Measurements from ENCODE around the gene PLAC1.

Gene PLAC1

DNA sequence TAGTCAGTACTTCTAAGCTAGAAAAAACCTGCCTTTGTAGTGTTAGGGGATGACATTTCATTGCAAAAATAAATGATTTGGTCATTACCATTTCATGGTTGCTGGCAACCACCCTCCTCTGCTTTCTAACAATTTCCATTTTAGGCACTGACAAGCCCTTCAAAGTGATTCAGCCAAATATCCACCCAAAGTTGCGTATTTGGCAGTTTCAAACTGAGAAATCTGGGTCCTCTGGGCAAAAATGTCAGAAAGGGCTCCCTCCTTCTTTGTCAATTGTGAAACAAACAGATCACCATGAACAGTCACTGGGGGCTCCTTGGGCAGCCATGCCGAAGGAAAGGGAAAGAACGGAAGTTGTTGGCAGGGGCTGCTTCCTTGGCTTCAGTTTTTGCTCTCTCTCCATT lies 33.0 kb downstream of the PLAC1 start:
- DNase-seq = no peak

DNA sequence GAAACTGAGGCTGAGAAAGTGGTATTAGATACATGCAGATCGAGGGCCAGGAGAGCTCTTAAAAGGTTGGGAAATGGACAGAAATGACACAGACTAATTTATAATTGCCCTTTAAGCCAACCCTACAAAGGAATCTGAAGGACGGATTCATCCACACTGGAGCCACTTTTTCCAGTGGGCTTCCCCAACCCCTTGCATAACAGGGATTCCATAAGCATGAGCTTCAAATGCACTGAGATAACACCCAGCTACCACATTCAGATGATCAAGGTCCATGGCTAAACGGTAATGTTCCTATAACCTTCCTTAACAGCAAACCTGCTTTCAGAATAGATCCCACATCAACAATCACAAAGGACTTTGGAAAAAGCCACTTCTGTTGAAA lies 34.2 kb downstream of the PLAC1 start:
- DNase-seq = no peak

DNA sequence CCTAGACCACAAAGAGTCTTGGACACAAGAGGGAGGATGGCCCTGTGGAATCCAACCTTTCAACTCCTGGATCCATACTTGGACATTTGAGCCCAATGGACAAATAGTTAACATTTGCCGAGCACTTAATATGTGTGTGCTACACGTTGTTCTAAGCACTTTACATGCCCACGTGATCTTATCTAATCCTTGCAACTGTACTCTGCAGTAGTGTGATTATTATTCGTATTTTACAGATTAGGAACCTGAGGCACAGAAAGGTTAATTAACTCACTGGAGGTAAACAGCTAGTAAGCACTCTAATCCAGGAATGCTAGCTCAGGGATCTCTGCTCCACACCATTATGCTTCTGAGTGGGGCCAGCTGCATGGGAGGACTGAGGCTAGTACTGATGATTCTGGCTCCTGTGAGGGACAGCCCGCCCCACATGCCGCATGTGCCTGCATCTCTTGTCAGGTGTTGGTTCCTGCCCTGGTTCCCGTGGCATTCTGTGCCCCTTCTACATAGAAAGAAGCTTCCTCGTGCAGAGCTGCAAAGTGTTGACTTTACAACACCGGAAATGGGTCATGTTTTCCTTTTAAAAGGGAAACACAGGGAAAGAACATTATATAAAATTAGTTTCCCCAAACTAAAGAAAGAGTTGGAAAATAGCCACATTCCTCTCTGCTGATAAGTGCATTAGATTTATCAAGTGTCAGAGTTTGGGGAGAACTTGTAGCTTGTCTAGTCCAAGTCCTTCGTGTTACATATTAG lies 34.8 kb downstream of the PLAC1 start:
- no peak for DNase-seq

DNA sequence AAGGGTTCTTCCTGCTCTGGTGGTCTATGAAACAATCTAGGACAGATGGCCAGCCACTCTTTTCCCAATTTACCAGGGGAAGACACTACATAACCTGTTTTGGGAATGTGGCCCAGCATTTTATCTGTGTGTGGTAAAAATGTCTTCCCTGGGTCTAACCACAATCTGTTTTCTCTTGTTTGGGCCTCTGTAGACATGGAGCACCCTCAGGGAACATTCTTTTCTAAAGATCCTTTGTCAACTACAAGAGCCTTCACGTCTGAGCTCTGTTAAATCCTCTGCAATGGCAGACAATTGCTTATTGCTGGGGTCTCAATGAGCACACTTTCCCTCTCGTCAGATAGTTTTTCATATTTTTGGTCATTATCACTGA lies 35.5 kb downstream of the PLAC1 start:
- DNase-seq = no peak

DNA sequence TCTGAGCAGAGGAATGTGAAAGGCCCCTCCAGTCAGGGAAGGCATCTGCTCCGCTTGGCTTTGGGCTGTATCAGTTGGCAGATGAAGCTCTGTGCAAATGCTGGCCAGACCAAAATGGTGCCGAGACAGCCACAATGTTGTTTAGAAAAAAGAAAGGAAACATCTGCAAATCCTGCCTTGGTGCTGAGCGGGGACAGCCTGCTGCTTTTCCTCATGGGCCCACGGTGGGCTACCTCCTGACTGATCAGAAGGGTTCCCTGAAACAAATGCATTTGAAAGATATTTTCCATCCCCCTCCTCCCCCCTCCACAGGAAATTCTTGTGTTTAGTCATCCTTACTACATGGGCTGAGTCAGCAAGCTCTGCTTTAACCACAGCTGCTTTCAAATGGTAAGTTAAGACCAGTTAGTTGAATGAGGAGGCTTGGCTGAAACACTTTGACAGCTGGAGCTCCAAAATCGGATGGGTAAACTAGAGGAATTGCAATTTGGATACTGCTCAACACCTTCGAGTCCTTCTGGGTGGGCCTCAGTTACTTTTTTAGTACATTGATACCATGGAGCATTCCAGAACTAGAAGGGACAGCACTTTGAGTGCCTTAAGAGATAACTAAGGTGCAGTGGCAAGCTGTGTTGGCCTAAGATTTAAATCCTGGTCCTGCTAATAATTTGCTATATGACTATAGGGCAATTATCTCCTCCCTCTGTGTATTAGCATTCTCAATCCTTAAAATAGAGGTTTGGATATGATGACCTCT lies 36.0 kb downstream of the PLAC1 start:
- DNase-seq = no peak

DNA sequence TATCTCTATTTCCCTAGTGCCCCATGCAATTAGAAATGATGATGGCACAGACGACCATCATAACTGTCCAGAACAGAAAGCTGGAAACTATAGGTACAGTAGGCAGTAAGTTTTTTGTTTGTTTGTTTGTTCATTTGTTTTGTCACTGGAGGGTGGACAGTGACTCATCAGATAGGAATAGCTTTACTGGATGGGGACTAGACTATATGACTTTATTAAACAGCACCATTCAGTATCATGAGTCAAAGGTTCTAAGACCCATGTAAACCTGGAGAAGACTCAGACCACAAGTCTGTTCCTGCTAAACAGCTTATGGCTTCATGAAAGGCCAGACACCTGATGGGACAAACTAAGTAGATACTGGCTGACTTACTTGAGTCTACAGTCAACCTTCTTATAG lies 38.4 kb downstream of the PLAC1 start:
- no peak for DNase-seq

DNA sequence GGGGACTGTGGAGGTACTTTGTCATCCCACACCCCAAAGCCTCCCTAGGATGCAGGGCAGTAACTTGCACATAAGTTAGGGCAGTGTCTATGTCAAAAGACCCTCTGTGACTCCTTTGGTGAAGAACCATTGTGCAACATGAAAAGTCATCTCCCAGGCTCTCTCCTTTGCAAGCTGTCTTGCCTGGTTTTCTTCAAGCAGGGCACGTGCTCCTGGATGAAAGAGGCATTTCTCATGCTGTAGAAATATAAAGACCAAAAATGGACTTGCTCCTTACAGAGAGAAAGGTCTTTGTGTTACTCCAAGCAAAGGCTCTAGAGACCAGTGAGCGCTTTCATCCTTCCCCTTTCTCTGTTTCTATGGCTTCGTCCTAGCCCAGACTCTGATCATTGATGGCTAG lies 44.9 kb downstream of the PLAC1 start:
- no peak for DNase-seq

DNA sequence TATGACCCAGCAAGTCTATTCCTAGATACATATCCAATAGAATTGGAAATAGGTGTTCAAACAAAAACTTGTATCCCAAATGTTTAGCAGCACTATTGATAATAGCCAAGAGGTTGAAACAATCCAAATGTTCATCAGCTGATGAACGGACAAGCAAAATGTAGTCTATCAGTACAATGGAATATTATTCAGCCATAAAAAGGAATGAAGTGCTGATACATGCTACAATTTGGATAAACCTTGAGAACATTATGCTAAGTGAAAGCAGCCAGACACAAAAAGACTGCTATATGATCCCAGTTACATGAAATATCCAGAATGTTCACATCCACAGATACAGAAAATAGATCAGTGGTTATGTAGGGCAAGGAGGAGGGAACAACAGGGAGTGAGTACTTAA lies 50.1 kb downstream of the PLAC1 start:
- no peak for DNase-seq

DNA sequence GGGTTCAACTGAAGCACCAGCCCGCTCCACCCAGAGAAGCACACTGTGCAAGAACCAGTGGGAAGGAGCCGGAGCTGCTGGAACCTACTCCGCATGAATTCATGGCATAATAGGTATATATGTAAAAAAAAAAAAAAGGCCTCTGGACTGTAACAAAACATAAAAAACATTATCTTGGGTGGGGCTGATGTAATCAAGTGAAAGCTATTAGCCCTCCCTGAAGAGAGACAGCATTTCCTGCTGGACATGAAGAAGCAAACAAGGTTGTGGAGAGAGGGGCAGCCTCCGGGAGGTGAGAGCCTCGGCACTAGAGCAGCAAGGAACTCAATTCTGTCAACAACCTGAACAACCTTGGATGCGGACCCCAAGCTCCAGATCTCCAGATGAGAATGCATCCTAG lies 50.7 kb downstream of the PLAC1 start:
- DNase-seq = no peak

DNA sequence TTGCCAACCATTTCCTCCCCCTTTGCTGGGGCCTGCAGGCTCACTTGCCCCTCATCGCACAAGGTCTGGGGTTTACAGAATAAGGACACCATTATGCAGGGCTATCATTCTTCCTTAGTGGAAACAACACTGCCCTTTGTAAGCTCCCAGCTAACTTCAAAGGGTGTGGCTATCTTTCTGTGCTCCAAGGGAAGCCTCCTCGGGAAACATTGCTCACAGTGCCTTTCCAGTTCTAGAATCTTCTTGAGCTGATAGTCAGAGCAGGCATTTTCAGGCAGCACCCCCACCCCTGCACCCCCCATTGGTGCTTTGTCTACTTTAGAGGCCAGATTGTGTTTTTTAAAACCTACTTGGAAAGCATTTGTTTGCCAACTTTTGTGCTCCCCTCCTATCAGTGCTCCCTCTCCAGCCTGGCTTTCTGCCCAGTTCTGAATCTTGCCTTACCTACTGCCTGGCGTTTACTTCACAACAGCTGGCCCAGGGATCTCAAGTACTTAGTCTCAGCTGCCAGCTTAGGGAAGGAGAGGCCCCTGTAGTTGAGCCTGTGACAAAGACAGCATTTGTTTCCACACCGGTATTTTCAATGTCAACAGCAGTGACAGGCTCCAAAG lies 53.5 kb downstream of the PLAC1 start:
- no peak for DNase-seq

DNA sequence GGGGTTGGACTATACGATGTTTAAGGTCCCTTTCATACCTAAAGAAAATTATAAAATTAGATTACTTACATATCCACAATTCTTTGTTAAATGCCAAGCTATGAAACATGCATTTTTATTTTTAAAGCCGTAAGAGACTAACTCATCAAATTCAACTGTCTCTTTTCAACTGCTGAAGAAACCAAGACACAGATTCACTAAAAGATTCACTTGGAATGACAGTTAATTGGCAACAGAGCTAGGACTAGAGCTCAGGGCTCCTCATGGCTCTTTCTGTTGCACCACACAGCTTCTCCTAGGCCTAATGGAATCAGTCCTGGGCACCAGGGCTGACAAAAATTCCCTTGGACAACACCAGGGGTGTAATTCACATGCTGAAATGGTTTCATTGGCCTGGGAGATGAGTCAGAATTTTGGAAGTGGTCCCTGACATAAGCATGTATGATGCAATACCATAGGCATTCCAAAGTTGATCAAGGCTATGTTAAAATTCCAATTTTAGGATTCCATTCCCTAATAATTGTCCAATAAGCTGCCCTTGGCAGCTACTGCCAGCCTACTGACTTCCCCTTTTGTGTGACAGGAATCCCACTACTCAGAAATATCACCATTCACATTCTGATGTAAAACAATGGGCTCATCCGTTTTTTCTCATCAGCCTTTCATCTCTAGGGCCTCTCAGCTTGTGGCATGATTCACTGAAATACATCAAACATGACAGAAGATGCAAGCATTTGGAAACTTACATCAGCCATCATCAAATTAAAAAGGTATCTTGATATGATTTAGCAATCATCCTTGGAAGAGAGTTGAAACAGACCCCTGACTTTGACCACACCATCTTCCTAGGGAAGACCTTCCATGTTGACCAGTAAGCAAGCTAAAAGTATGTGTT lies 54.2 kb downstream of the PLAC1 start:
- DNase-seq = no peak

DNA sequence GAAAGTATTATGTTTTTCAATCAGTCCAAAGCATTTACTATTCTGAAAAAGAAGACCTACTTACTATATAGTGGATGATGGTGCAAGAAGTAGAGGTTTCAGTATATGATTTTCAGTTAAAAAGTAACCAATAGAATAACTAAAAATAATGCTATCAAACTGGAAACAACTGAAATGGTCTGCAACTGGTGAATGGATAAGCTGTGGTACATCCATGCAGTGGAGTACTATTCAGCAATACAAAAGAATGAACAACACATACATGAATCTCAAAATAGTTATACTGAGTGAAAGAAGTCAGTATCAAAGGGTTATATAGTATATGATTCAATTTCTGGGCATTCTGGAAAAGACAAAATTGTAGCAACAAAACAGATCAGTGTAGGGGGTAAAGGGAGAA lies 55.9 kb downstream of the PLAC1 start:
- no peak for DNase-seq

DNA sequence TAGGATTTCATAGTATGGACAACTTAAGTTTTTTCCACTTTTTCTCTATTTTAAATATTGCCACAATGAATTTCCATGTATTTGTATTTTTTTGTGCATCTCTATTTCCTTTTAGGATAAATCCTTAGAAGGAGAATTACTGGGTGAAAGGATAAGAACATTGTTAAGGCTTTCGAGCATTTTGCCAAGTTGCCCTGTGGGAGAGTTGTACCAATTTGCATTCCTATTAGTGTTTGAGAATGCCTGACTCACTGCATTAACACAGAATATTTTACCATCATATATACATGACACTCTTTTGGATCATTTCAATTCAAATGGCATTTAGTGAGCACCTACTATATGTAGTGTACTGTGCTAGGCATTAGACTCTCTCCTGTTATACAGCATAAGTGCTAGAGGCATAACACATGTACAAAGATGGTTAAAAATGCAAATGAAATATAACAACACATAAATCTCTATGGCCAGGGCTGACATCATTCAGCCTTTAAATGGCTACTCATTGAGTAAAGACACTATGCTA lies 57.0 kb downstream of the PLAC1 start:
- no peak for DNase-seq

DNA sequence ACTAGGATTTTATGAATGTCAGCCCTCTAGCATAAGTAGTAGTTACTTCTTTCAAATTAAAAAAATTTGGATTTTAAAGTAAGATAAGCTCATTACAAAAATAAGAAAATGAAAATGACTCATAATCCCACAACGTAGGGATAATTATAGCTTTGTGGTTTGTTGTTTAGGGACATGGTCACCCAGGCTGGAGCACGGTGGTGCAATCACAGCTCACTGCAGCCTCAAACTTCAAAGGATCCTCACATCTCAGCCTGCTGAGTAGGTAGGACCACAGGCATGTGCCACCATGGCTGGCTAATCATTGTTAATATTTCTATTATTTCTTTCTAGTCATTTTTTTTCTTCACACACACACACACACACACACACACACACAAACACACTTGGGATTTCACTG lies 57.6 kb downstream of the PLAC1 start:
- no peak for DNase-seq

DNA sequence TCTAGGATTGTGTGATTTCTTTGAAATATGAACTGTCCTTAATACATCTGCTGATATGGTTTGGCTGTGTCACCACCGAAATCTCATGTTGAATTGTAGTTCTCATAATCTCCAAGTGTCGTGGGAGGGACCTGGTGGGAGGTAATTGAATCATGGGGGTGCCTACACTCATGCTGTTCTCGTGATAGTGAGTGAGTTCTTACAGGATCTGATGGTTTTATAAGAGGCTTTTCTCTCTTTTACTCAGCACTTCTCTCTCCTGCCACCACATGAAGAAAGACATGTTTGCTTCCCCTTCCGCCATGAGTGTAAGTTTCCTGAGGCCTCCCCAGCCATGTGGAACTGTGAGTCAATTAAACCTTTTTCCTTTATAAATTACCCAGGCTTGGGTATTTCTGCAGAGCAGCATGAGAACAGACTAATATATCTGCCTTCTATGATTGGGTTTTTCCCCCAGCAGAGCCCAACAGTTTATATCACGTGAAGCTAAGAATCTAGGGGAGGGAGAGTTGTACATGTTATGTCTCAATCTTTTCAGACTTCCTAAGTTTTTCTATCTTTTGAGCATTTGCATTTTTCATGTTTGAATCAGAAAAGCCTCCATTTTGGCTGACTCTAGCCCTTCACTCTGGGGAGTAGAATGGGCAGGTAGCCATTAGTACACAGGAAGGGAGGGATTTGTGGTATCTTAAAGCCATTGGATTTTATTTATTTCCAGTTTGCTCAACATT lies 58.9 kb downstream of the PLAC1 start:
- DNase-seq = no peak

DNA sequence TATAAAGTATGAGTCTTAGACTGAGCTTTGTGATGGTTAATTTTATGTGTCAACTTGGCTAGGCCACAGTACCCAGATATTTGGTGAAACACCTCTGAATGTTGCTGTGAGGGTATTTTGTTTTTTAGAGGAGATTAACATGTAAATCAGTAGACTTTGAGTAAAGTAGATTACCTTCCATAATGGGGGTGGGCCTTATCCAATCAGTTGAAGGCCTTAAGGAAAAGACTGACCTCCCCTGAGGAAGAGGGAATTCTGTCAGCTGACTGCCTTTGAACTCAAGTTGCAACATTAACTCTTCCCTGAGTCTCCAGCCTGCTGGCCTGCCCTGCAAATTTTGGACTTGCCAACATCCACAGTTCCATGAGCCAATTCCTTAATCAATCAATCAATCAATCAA lies 66.0 kb downstream of the PLAC1 start:
- DNase-seq = no peak

DNA sequence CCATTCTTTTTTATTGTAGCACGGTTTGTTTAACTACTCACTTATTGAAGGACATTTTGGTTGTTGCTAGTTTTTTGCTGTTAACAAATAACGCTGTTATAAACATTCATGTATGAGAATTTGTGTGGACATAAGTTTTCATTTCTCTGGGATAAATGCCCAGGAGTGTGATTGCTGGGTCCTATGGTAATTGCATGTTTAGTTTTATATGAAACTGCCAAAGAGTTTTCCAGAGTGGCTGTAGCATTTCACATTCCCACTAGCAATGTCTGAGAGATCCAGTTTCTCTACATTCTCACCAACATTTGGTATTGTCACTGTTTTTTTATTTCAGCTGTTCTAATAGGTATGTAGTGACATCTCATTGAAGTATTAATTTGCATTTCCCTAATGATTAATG lies 66.8 kb downstream of the PLAC1 start:
- no peak for DNase-seq

DNA sequence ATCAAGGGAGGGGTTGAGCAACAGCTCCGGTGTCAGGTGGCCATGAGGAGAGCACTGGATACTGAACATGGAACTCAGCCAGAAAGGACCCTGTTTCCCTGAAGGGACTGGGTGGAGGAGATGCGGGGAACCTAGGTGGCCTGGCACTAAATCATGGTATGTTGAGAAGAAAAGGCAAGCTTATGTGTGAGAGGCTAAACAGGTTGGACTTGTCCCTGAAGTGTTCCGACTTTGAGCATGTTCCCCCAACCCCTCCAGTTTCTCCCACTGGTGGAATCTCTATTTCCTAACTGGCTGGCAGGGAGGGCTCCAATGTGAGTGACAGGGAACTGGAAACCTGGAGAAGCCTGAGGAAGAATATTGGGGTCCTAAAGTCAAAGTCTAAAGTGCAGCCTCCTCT lies 69.5 kb downstream of the PLAC1 start:
- DNase-seq = no peak

DNA sequence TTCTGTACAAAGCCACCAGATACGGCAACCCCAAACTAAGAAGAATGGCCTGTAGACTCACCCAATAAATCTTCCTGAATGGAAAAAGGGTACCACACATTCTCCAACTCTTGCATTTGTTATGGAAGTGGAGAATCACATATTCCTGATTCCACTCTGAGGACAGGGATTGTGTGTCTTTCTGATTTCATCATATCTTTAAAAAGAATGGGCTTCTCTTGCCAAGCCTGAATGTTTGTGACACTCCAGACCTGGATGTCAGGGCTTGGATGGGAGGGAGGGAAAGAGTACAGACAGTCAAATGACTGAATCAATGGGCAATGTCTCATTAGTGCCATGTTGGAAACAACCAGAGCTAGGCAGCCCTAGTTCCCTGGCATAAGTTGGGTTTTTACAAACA lies 77.4 kb downstream of the PLAC1 start:
- DNase-seq = no peak

DNA sequence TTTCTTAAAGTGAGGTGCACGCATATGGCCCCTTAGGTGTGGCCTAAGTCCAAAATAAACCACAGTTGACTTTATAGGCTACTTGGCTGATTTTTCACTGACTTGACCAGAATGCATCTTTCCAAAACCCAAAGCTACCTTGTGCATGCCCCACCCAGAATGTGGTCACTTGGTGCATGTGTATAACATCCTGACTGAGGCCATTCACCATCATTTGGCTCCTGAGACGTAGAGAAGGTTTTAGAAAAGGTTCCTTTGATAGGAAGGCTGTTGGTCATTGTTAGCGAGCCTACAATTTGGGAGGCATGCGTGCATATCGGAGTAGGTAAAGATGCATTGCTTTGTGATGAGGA lies 84.6 kb downstream of the PLAC1 start:
- DNase-seq = no peak

DNA sequence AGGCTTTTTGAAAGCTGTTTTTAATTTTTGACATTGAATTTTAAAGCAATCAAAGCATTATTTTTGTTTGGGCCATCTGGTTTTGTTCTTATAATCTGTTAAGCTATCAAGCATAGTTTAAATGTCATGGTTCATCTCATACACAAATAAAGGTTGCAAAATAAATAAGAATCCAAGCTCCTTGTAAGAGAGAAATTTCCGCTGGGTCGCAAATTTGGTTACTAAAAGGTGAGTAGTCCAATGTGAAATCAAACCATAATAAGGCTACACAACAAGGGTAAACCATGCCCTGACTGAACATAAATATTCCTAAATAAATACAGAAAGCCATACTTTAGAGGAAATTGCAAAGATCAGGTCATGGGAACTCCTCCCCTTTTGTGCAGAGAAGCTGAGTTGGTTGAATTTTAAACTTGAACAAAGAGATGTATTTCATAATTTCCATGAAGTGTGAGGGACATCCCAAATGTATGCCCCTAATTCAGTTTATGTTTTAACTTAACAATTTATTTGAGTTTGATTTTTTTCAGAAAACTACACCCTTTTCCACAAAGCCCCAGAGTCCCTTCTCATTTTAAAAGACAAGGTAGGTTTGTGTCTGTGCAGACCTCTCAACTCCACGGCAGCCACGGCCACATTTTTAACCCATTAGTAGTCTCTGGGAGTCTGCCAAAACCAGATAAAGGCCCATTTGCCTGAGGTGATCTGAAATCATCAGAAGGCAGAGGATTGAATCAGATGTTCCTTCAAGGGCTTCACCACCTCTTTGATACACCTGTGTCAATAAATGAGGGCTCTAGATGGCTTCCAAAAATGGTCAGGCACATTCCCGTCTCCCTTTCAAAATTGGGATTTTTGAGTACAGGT lies 85.2 kb downstream of the PLAC1 start:
- no peak for DNase-seq
